ENCODE data around the gene PLOD3.

The PLOD3 gene

GRCh38 chr7:101164071-101164840 lies 53.1 kb downstream of the PLOD3 start:
- DNase-seq, result no peak

DNA sequence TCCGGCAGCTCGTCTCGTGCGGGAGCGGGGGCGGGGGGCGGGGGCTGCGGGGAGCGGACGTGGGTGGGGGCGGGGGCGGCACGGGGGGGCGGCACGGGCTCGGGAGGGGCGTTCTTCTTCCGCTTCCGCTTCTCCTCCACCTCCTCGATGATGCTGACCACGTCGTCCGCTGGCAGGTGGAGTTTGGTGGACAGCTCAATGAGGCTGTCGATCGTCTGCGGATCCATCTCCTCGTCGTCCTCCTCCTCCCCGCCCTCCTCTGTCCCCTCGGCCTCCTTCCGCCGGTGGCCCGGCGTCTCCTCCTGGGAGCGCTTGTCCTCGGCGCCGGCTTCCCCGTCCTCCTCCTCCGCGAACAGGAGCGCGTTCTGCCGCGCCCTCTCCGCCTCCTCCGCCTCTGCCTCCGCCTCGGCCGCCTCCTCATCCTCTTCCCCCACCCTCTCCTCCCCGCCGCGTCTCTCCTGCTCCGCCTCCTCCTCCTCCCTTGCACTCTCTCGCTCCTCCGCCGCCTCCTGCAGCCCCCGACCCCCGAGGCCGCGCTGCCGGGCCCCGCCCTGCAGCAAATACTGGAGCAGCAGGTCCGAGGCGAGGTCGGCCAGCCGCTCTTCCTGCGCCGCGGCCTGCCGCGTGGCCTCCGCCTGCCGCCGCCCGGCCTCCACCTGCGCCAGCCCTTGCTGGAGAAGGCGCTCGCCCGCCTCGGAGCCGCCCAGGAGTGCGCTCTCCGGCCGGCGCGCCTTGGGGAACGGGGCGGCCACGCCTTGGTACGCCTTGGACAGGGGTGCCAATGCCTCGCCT lies 53.9 kb downstream of the PLOD3 start:
- peak; percentile 61 for DNase-seq

DNA sequence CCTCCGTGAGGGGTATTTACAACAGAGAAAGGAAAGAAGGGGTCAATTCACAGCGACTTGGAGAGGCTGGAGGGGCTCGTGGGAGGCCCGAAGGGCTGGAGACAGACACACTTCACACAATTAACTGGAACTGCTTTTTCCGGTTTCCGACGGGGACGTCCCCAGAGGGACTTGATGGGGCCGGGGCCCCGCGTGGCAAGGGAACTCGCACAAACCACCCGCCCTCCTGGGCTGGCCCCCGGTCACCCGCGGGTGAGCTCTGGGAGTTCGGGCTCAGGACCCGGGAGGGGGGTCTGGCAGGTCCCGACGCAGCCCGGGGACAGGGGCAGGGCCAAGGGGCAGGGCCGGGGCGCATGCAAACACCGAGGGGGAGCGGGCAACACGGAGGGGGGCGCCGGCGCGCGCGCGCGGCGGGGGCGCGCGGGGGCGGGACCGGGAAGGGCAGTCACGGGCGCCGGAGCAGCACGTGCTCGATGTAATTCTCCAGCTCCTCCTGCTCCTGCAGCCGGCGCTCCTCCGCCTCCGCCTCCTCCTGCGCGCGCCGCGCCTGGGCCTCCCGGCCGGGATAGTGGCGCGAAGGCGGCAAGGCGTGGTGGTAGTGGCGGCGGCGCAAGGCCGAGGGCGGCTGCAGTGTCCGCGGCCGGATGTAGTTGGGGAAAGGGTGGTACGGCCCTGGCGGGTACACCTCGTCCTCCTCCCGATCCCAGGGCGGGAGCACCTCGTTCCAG lies 54.7 kb downstream of the PLOD3 start:
- peak; percentile 58 for DNase-seq

GRCh38 chr7:101161692-101162471 lies 55.5 kb downstream of the PLOD3 start:
- DNase-seq, result no peak

- DNase-seq, result no peak
Measured at GRCh38 chr7:101160910-101161309, 56.5 kb downstream of the PLOD3 start.

GRCh38 chr7:101159696-101160674 lies 57.4 kb downstream of the PLOD3 start:
- DNase-seq, result no peak

DNA sequence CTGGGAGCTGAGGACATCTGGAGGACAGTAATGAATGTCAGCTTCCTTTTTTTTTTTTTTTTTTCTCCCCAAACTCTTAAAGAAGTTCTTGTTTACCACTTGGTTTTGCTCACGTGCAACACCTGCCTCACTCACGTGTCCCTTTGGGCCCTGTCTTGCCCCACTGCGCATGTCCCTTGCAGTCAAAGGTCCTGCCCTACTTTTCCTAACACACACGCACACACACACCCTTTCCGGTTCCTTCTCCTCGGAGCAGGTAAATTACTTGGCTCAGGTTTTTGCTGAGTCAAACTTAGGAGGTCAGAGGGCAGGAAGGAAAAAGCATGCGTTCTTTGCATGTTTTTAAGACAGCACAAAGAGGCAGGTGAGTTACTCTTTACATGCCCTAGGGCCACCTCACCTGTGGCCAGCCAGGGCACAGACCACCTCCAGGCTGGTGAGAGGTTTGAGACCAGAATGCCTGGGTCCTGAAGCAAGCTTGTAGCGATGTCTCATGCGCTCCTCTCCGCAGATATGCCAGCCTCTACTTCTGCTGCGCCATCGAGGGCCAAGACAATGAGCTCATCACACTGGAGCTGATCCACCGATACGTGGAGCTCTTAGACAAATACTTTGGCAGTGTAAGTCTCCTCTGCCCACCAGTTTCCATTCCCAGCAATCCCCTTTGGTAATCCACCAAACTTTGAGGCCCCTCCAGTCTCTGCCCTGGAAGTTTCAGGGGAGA lies 60.4 kb downstream of the PLOD3 start:
- no peak for DNase-seq

GRCh38 chr7:101156277-101156676 lies 61.1 kb downstream of the PLOD3 start:
- no peak for DNase-seq
